IPS-20b (cell line): ENCODE measurements around the gene PSAPL1.

ENCODE experiments used
- H3K27ac ChIP-seq: one replicate; pipeline ENCODE4 v1.5.1; 2013; ENCODE audit warnings: low read length
- H3K27me3 ChIP-seq: 2 replicates; pipeline ENCODE4 v1.6.1; 2013; ENCODE audit warnings: mild to moderate bottlenecking, low read length, inconsistent platforms; ENCODE audit not compliant: insufficient read depth
- H3K36me3 ChIP-seq: 2 replicates; pipeline ENCODE4 v1.6.1; 2013; ENCODE audit warnings: low read depth, mild to moderate bottlenecking, inconsistent platforms, low read length, moderate library complexity; ENCODE audit not compliant: insufficient read depth
- H3K4me1 ChIP-seq: 2 replicates; pipeline ENCODE4 v1.6.1; 2013; ENCODE audit warnings: mild to moderate bottlenecking, control low read depth, inconsistent platforms, low read length, moderate library complexity; ENCODE audit not compliant: insufficient read depth
- H3K4me3 ChIP-seq: 2 replicates; pipeline ENCODE4 v1.5.1; 2013; ENCODE audit warnings: mild to moderate bottlenecking, low read length, inconsistent platforms
- H3K9ac ChIP-seq: 2 replicates; pipeline ENCODE4 v1.6.1; 2013; ENCODE audit warnings: low read depth, mild to moderate bottlenecking, inconsistent platforms, low read length, moderate library complexity
- H3K9me3 ChIP-seq: 2 replicates; pipeline ENCODE4 v1.6.1; 2013; ENCODE audit warnings: mild to moderate bottlenecking, low read depth, low read length, inconsistent platforms; ENCODE audit not compliant: insufficient read depth

The PSAPL1 gene

GRCh38 chr4:7434766-7435150 is at the start of gene PSAPL1:
Gene PSAPL1, minus strand, starts transcription at chr4:7434930. Its CDS starts 51 bp downstream, at chr4:7434879.
- Histone ChIP-seq H3K36me3 (no peaks in the 10 kb centered on the region), H3K4me1 (0 out of 2 replicates have a peak, but pooled peaks cover 5% of the 10 kb centered on the region), H3K27me3 (no peaks in the 10 kb centered on the region), H3K9me3 (no peaks in the 10 kb centered on the region), H3K27ac (no peak within 1 kb of the TSS), H3K9ac (no peak within 1 kb of the TSS), H3K4me3 (no peak within 1 kb of the TSS)

GRCh38 chr4:7481227-7481626 is 46.5 kb upstream of the PSAPL1 start:
- H3K27me3 ChIP-seq: no peaks in the 10 kb centered on the region
- H3K4me1 ChIP-seq: no peaks in the 10 kb centered on the region
- H3K9ac ChIP-seq: no peak overlapping the region
- no peaks in the 10 kb centered on the region for H3K9me3 ChIP-seq
- H3K27ac ChIP-seq: no peak overlapping the region
- no peak overlapping the region for H3K4me3 ChIP-seq
- no peaks in the 10 kb centered on the region for H3K36me3 ChIP-seq

- no peaks in the 10 kb centered on the region for H3K36me3 ChIP-seq
Observed at GRCh38 chr4:7480423-7480822, 45.7 kb upstream of the PSAPL1 start.

GRCh38 chr4:7478665-7479064 is 43.9 kb upstream of the PSAPL1 start:
- no peak overlapping the region for H3K9ac ChIP-seq
- H3K9me3 ChIP-seq: no peaks in the 10 kb centered on the region
- H3K4me3 ChIP-seq: no peak overlapping the region
- no peaks in the 10 kb centered on the region for H3K36me3 ChIP-seq
- no peak overlapping the region for H3K27ac ChIP-seq
- no peaks in the 10 kb centered on the region for H3K4me1 ChIP-seq
- H3K27me3 ChIP-seq: no peaks in the 10 kb centered on the region

More at GRCh38 chr4:7480423-7480822, 45.7 kb upstream of the PSAPL1 start:
- Histone ChIP-seq H3K9ac (no peak overlapping the region), H3K4me1 (no peaks in the 10 kb centered on the region), H3K27ac (no peak overlapping the region), H3K27me3 (no peaks in the 10 kb centered on the region), H3K4me3 (no peak overlapping the region), H3K9me3 (no peaks in the 10 kb centered on the region)

GRCh38 chr4:7477695-7478094 is 43.0 kb upstream of the PSAPL1 start:
- Histone ChIP-seq H3K4me1 (no peaks in the 10 kb centered on the region; the same call in 1 of the 2 replicates), H3K9ac (no peak overlapping the region), H3K27ac (no peak overlapping the region), H3K27me3 (no peaks in the 10 kb centered on the region), H3K9me3 (no peaks in the 10 kb centered on the region), H3K4me3 (no peak overlapping the region), H3K36me3 (no peaks in the 10 kb centered on the region)

GRCh38 chr4:7476820-7477219 is 42.1 kb upstream of the PSAPL1 start:
- H3K27me3 ChIP-seq: no peaks in the 10 kb centered on the region
- no peaks in the 10 kb centered on the region for H3K36me3 ChIP-seq
- H3K4me1 ChIP-seq: no peaks in the 10 kb centered on the region; the same call in 1 of the 2 replicates
- no peaks in the 10 kb centered on the region for H3K9me3 ChIP-seq
- H3K4me3 ChIP-seq: no peak overlapping the region
- no peak overlapping the region for H3K27ac ChIP-seq
- no peak overlapping the region for H3K9ac ChIP-seq

- Histone ChIP-seq H3K9me3 (no peaks in the 10 kb centered on the region), H3K4me1 (no peaks in the 10 kb centered on the region; the same call in 1 of the 2 replicates), H3K4me3 (no peak overlapping the region), H3K36me3 (no peaks in the 10 kb centered on the region), H3K9ac (no peak overlapping the region), H3K27ac (no peak overlapping the region), H3K27me3 (no peaks in the 10 kb centered on the region)
Observed at GRCh38 chr4:7475207-7475606, 40.5 kb upstream of the PSAPL1 start.

GRCh38 chr4:7474320-7474719 is 39.6 kb upstream of the PSAPL1 start:
- Histone ChIP-seq H3K27ac (no peak overlapping the region), H3K9me3 (no peaks in the 10 kb centered on the region), H3K9ac (no peak overlapping the region)

GRCh38 chr4:7473081-7473480 is 38.4 kb upstream of the PSAPL1 start:
- H3K27me3 ChIP-seq: no peaks in the 10 kb centered on the region
- H3K9ac ChIP-seq: no peak overlapping the region

More at GRCh38 chr4:7474320-7474719, 39.6 kb upstream of the PSAPL1 start:
- no peaks in the 10 kb centered on the region for H3K36me3 ChIP-seq
- no peaks in the 10 kb centered on the region for H3K27me3 ChIP-seq
- H3K4me1 ChIP-seq: no peaks in the 10 kb centered on the region; the same call in 1 of the 2 replicates
- no peak overlapping the region for H3K4me3 ChIP-seq

GRCh38 chr4:7472442-7473013 is 37.8 kb upstream of the PSAPL1 start:
- no peaks in the 10 kb centered on the region for H3K36me3 ChIP-seq
- H3K9me3 ChIP-seq: no peaks in the 10 kb centered on the region
- no peak overlapping the region for H3K4me3 ChIP-seq
- H3K4me1 ChIP-seq: no peaks in the 10 kb centered on the region; the same call in 1 of the 2 replicates
- H3K27ac ChIP-seq: no peak overlapping the region
- no peak overlapping the region for H3K9ac ChIP-seq
- no peaks in the 10 kb centered on the region for H3K27me3 ChIP-seq

More at GRCh38 chr4:7473081-7473480, 38.4 kb upstream of the PSAPL1 start:
- Histone ChIP-seq H3K36me3 (no peaks in the 10 kb centered on the region), H3K27ac (no peak overlapping the region), H3K9me3 (no peaks in the 10 kb centered on the region), H3K4me1 (no peaks in the 10 kb centered on the region; the same call in 1 of the 2 replicates), H3K4me3 (no peak overlapping the region)

- H3K27ac ChIP-seq: no peak overlapping the region
- H3K4me1 ChIP-seq: no peaks in the 10 kb centered on the region; the same call in 1 of the 2 replicates
- H3K9me3 ChIP-seq: no peaks in the 10 kb centered on the region; the same call in 1 of the 2 replicates
- H3K4me3 ChIP-seq: no peak overlapping the region
- H3K27me3 ChIP-seq: no peaks in the 10 kb centered on the region
- no peaks in the 10 kb centered on the region for H3K36me3 ChIP-seq
- H3K9ac ChIP-seq: no peak overlapping the region
Observed at GRCh38 chr4:7470522-7471128, 35.9 kb upstream of the PSAPL1 start.

GRCh38 chr4:7470111-7470510 is 35.4 kb upstream of the PSAPL1 start:
- no peaks in the 10 kb centered on the region for H3K36me3 ChIP-seq
- no peak overlapping the region for H3K27ac ChIP-seq
- no peak overlapping the region for H3K9ac ChIP-seq
- H3K27me3 ChIP-seq: no peaks in the 10 kb centered on the region
- H3K4me3 ChIP-seq: no peak overlapping the region
- no peaks in the 10 kb centered on the region; the same call in 1 of the 2 replicates for H3K9me3 ChIP-seq
- no peaks in the 10 kb centered on the region; the same call in 1 of the 2 replicates for H3K4me1 ChIP-seq
